Hepatic stellate cell (primary cell): ENCODE measurements around the gene RBM28.
A peak's percentile ranks its signal among the peaks of the same experiment; 100 is the strongest.
"Not testable (repeated sequence)": the region's sequence is repeated elsewhere in the genome, so short reads cannot be mapped to it uniquely, and the experiment has no call there.

Experiments used
- DNase-seq: peaks from one replicate; pipeline ENCODE4 v3.0.0; 2011; ENCODE audit warnings: low spot score

The RBM28 gene

GRCh38 chr7:128281605-128282380 is 61.9 kb downstream of the RBM28 start:
- DNase-seq, result no peak

GRCh38 chr7:128280451-128280850 is 63.3 kb downstream of the RBM28 start:
- DNase-seq, result not testable (repeated sequence)

- no peak for DNase-seq
Measured at GRCh38 chr7:128279124-128279713, 64.5 kb downstream of the RBM28 start.

- DNase-seq, result no peak
Measured at GRCh38 chr7:128278366-128278765, 65.3 kb downstream of the RBM28 start.

GRCh38 chr7:128275681-128276080 is 68.0 kb downstream of the RBM28 start:
- DNase-seq, result no peak

- DNase-seq, result no peak
Measured at GRCh38 chr7:128274884-128275603, 68.7 kb downstream of the RBM28 start.

GRCh38 chr7:128274246-128274883 is 69.3 kb downstream of the RBM28 start:
- DNase-seq, result no peak

- DNase-seq, result peak; percentile 29
Measured at GRCh38 chr7:128271942-128272481, 71.7 kb downstream of the RBM28 start.

- DNase-seq, result peak; percentile 25
Measured at GRCh38 chr7:128271471-128271941, 72.2 kb downstream of the RBM28 start.

- no peak for DNase-seq
Measured at GRCh38 chr7:128270826-128271272, 72.9 kb downstream of the RBM28 start.

- DNase-seq, result no peak
Measured at GRCh38 chr7:128268233-128268632, 75.5 kb downstream of the RBM28 start.

GRCh38 chr7:128267595-128267924 is 76.1 kb downstream of the RBM28 start:
- peak; percentile 46 for DNase-seq

GRCh38 chr7:128266883-128267594 is 76.7 kb downstream of the RBM28 start:
- peak; percentile 62 for DNase-seq

GRCh38 chr7:128266529-128266882 is 77.2 kb downstream of the RBM28 start:
- DNase-seq, result no peak

- no peak for DNase-seq
Measured at GRCh38 chr7:128265906-128266300, 77.8 kb downstream of the RBM28 start.

GRCh38 chr7:128265156-128265905 is 78.4 kb downstream of the RBM28 start:
- no peak for DNase-seq

- DNase-seq, result no peak
Measured at GRCh38 chr7:128264477-128264876, 79.2 kb downstream of the RBM28 start.

- peak; percentile 32 for DNase-seq
Measured at GRCh38 chr7:128263420-128263819, 80.3 kb downstream of the RBM28 start.

- DNase-seq, result no peak
Measured at GRCh38 chr7:128262273-128263028, 81.3 kb downstream of the RBM28 start.
